K562 (cell line): Measurements from ENCODE around the gene NRXN3. TPM values are rescaled to one million over a fixed set of nuclear protein-coding genes. Genes with fewer than 3 reads are reported as not detected.

Experiments used
- ATAC-seq: fragments of 200-7000 bp; cut with Tn5 transposase; 3 replicates; pipeline ENCODE4 v1.9.1; 2020; ENCODE audit warnings: moderate library complexity
- BruUV-seq: library from RNA; stranded (reverse); fragments of 400-500 nt; replicated peaks from 2 replicates; lab custom pipeline; 2021; lab: Mats Ljungman, UMichigan
- CTCF ChIA-PET: fragments of 300-600 bp; formaldehyde crosslinking; extraction: SDS; loops from one replicate; lab custom pipeline; 2021; ENCODE audit warnings: low intra/inter-chr PET ratio; lab: Yijun Ruan, JAX
- POLR2A ChIA-PET: fragments of 300-600, 350-650 bp; sonication (Branson Sonifier 250); formaldehyde crosslinking; extraction: SDS; loops from one replicate; lab custom pipeline; 2021; ENCODE audit warnings: antibody characterized with exemption, inconsistent platforms; lab: Yijun Ruan, JAX
- DNase-seq, 4 experiments: peaks; one replicate each; pipeline versions ENCODE4 v3.0.0 to v3.0.0-alpha.2; 2011 to 2018; ENCODE audit warnings: low spot score in 3 of 4, mixed read lengths in 3 of 4; ENCODE audit errors: extremely low read depth in 1 of 4
- FAIRE-seq: peaks from 2 replicates; lab custom pipeline; 2011; peaks lifted over from hg19 to GRCh38; lab: Jason Lieb, UNC
- H2AFZ ChIP-seq: 2 replicates; pipeline ENCODE4 v1.6.0; 2011; ENCODE audit warnings: low read depth, low read length, control low read depth, inconsistent platforms
- H3K27ac ChIP-seq: fragments of 200-600 bp; 3 replicates; pipeline ENCODE4 v1.8.0; 2011; ENCODE audit warnings: low read depth, mild to moderate bottlenecking, control low read depth, inconsistent platforms, low read length, moderate library complexity, mixed read lengths; ENCODE audit errors: extremely low read depth
- H3K27me3 ChIP-seq, 2 experiments: fragments of 300-600 bp in 1 of 2; 2 replicates in 1 of 2; 3 replicates in 1 of 2; pipeline versions ENCODE4 v1.6.0 to v1.8.0; 2011; ENCODE audit warnings: inconsistent platforms in 2 of 2, low read length in 2 of 2, mild to moderate bottlenecking in 1 of 2, mixed read lengths in 1 of 2, moderate library complexity in 1 of 2; ENCODE audit not compliant: control insufficient read depth in 2 of 2, insufficient read depth in 2 of 2
- H3K36me3 ChIP-seq: fragments of 300-600 bp; 3 replicates; pipeline ENCODE4 v1.8.0; 2011; ENCODE audit warnings: mild to moderate bottlenecking, low read length, inconsistent platforms; ENCODE audit not compliant: control insufficient read depth, insufficient read depth
- H3K4me1 ChIP-seq, 2 experiments: fragments of 200-600 bp in 1 of 2; replicated peaks in 1 of 2; 2 replicates in 1 of 2; 3 replicates in 1 of 2; pipeline versions ENCODE4 v1.5.1 to v1.8.0; 2011; ENCODE audit warnings: inconsistent platforms in 2 of 2, low read length in 2 of 2, mild to moderate bottlenecking in 1 of 2, mixed read lengths in 1 of 2, moderate library complexity in 1 of 2; ENCODE audit not compliant: control insufficient read depth in 2 of 2, insufficient read depth in 2 of 2
- H3K4me2 ChIP-seq: 2 replicates; pipeline ENCODE4 v1.6.1; 2011; ENCODE audit warnings: low read length, control low read depth, inconsistent platforms, mixed read lengths; ENCODE audit not compliant: insufficient read depth
- H3K4me3 ChIP-seq: fragments of 200-600 bp; sonication (generic), shearing (Covaris generic); 2 replicates; pipeline ENCODE4 v1.5.1; 2016; ENCODE audit warnings: control low read depth, inconsistent platforms
- H3K79me2 ChIP-seq: fragments of 200-600 bp; 3 replicates; pipeline ENCODE4 v1.8.0; 2011; ENCODE audit warnings: low read length, inconsistent platforms; ENCODE audit not compliant: control insufficient read depth, insufficient read depth
- H3K9ac ChIP-seq, 2 experiments: 2 replicates each; pipeline versions ENCODE4 v1.6.0 to v1.6.1; 2011; ENCODE audit warnings: low read depth in 2 of 2, low read length in 2 of 2, control low read depth in 1 of 2, inconsistent platforms in 1 of 2, mild to moderate bottlenecking in 1 of 2, mixed read lengths in 1 of 2; ENCODE audit not compliant: insufficient read depth in 1 of 2
- H3K9me1 ChIP-seq: one replicate; pipeline ENCODE4 v1.6.0; 2011; ENCODE audit warnings: inconsistent platforms, mild to moderate bottlenecking, low read length, moderate library complexity; ENCODE audit not compliant: control insufficient read depth, insufficient read depth
- H3K9me3 ChIP-seq: replicated peaks from 2 replicates; pipeline ENCODE4 v1.5.1; 2011; ENCODE audit warnings: low read depth, low read length, inconsistent platforms; ENCODE audit not compliant: control insufficient read depth, insufficient read depth
- H4K20me1 ChIP-seq: replicated peaks from 2 replicates; pipeline ENCODE4 v1.6.1; 2011; ENCODE audit warnings: low read length, inconsistent platforms, mixed read lengths; ENCODE audit not compliant: control insufficient read depth, insufficient read depth
- CBX8 ChIP-seq: fragments of 200-600 bp; sonication (generic); IDR thresholded peaks from 2 replicates; pipeline ENCODE4 v1.6.1; 2012; ENCODE audit warnings: borderline replicate concordance, mixed run types, low read depth, mild to moderate bottlenecking, moderate library complexity, mixed read lengths, low read length, control low read depth, inconsistent platforms; ENCODE audit not compliant: poor library complexity, severe bottlenecking; ENCODE audit errors: extremely low read depth
- ELK1 ChIP-seq: sonication (generic); formaldehyde crosslinking; IDR thresholded peaks from 2 replicates; pipeline ENCODE4 v1.8.1; 2022; ENCODE audit warnings: missing genetic modification reagents
- HMGN3 ChIP-seq: IDR thresholded peaks from 2 replicates; pipeline ENCODE4 v1.6.1; 2011; ENCODE audit warnings: borderline replicate concordance, low read depth, mild to moderate bottlenecking, mixed read lengths, low read length; ENCODE audit not compliant: insufficient read length; ENCODE audit errors: extremely low read depth
- KDM4B ChIP-seq, 2 experiments: fragments of 450-650 bp in 1 of 2; sonication (generic) in 1 of 2; IDR thresholded peaks; 2 replicates each; pipeline ENCODE4 v1.6.1; 2016 to 2017; ENCODE audit warnings: borderline replicate concordance in 2 of 2, antibody characterized with exemption in 1 of 2, low read depth in 1 of 2, mild to moderate bottlenecking in 1 of 2
- MCM2 ChIP-seq: fragments of 450-650 bp; IDR thresholded peaks from 2 replicates; pipeline ENCODE4 v1.6.1; 2017; ENCODE audit warnings: low read depth, mild to moderate bottlenecking
- WGBS: fragments of 100-300 bp; shearing (Covaris generic); methylation state at CpG from one replicate; pipeline ENCODE4 v1.1.6; 2016; ENCODE audit warnings: low coverage, mixed read lengths; ENCODE audit not compliant: insufficient coverage; ENCODE audit errors: missing lambda C conversion rate; 5-methylcytosine and 5-hydroxymethylcytosine counted together
- in situ Hi-C: fragments of 300-500 bp; cut with MboI; formaldehyde crosslinking; loops from 4 replicates; pipeline ENCODE4 v1.15.0; 2018; ENCODE audit warnings: inconsistent platforms, mixed read lengths
- intact Hi-C: fragments of 100-400 bp; cut with micrococcal nuclease; formaldehyde crosslinking; loops from 2 replicates; pipeline ENCODE4 v1.14.2; 2022
- polyA plus RNA-seq, 8 experiments: library from polyadenylated mRNA; depleted of rRNA in 4 of 8; stranded (reverse) in 5 of 8; unstranded in 3 of 8; fragments of >200 nt; fragmentation: Nextera tagmentation in 2 of 8; fragmentation: Illumina TruSeq in 1 of 8; extraction: Ambion mirVana in 2 of 8; extraction: Trizol in 1 of 8; gene quantifications; 2 replicates each; pipeline versions ENCODE4 v1.2.1 to v1.2.3, GENCODE V29; 2011 to 2014; ENCODE audit warnings: inconsistent platforms in 1 of 8, missing spikeins in 1 of 8
- total RNA-seq, 7 experiments: library from RNA; depleted of rRNA in 6 of 7; stranded (reverse); fragments of >200 nt in 6 of 7; fragmentation: Illumina TruSeq in 2 of 7; extraction: Trizol in 2 of 7; gene quantifications; 2 replicates each; pipeline versions ENCODE4 v1.2.1 to v1.2.3, GENCODE V29; 2011 to 2021; ENCODE audit warnings: low replicate concordance in 1 of 7
- TF ChIP-seq, protein P1 (sequence below): fragments of 250-450 bp; sonication (Bioruptor Pico); IDR thresholded peaks from 2 replicates; pipeline ENCODE4 v1.5.0; 2021; ENCODE audit warnings: mild to moderate bottlenecking, borderline replicate concordance

Gene NRXN3
- total and polyA plus RNA-seq, 9 of the 15 experiments (the other 6 are each of a cell fraction or from before 2014, with no cell fraction given) = 0.09 TPM; not detected in 8

- no peaks in the 10 kb centered on the region for H3K9me3 ChIP-seq
- FAIRE-seq (no peak), ATAC-seq (no peak), DNase-seq (no peak)
- H3K79me2 ChIP-seq = no peaks in the 10 kb centered on the region
- 0% methylated on average over 4 of the region's 4 CpGs for WGBS
- H3K4me3 ChIP-seq = no peak overlapping the region
- H3K4me2 ChIP-seq = no peak overlapping the region
- H2AFZ ChIP-seq = no peak overlapping the region
- no peaks in the 10 kb centered on the region for H3K4me1 ChIP-seq
- H3K9me1 ChIP-seq = no peaks in the 10 kb centered on the region
- CTCF ChIA-PET = interaction anchor here (0.6 kb wide), 1 partner anchor 1180 kb away, joined by 3 read pairs; no protein-coding TSS in a partner anchor
- no TSS peak for BruUV-seq
- no peaks in the 10 kb centered on the region for H3K27me3 ChIP-seq
- intact Hi-C loops = no loop called here
- H3K27ac ChIP-seq = no peak overlapping the region
- POLR2A ChIA-PET = no interaction called here
- H3K9ac ChIP-seq = no peak overlapping the region
- H4K20me1 ChIP-seq = no peaks in the 10 kb centered on the region
- in situ Hi-C loops = no loop called here
- TF ChIP-seq, protein P1, sequence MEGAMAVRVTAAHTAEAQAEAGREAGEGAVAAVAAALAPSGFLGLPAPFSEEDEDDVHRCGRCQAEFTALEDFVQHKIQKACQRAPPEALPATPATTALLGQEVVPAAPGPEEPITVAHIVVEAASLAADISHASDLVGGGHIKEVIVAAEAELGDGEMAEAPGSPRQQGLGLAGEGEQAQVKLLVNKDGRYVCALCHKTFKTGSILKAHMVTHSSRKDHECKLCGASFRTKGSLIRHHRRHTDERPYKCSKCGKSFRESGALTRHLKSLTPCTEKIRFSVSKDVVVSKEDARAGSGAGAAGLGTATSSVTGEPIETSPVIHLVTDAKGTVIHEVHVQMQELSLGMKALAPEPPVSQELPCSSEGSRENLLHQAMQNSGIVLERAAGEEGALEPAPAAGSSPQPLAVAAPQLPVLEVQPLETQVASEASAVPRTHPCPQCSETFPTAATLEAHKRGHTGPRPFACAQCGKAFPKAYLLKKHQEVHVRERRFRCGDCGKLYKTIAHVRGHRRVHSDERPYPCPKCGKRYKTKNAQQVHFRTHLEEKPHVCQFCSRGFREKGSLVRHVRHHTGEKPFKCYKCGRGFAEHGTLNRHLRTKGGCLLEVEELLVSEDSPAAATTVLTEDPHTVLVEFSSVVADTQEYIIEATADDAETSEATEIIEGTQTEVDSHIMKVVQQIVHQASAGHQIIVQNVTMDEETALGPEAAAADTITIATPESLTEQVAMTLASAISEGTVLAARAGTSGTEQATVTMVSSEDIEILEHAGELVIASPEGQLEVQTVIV (CRISPR knock-in tag) = no peak
- TF ChIP-seq ELK1 (no peak), MCM2 (no peak), HMGN3 (no peak), CBX8 (no peak), KDM4B (IDR thresholded peaks at IDR 0.05; ENCODE audit: borderline replicate concordance in 2 of 2, low read depth in 1 of 2) (no peak)
- H3K36me3 ChIP-seq = no peaks in the 10 kb centered on the region
Measured at GRCh38 chr14:79581912-79582576, 1411.9 kb downstream of the NRXN3 start.
